GM19324 (cell line): Measurements from ENCODE around the gene PHF21A.

Source experiments
- ATAC-seq: cut with Tn5 transposase; IDR thresholded peaks from one replicate; pipeline ENCODE4 v1.9.1; 2021; ENCODE audit warnings: mild to moderate bottlenecking, moderate library complexity; ENCODE audit not compliant: unreplicated experiment, low FRiP score

Gene PHF21A

DNA sequence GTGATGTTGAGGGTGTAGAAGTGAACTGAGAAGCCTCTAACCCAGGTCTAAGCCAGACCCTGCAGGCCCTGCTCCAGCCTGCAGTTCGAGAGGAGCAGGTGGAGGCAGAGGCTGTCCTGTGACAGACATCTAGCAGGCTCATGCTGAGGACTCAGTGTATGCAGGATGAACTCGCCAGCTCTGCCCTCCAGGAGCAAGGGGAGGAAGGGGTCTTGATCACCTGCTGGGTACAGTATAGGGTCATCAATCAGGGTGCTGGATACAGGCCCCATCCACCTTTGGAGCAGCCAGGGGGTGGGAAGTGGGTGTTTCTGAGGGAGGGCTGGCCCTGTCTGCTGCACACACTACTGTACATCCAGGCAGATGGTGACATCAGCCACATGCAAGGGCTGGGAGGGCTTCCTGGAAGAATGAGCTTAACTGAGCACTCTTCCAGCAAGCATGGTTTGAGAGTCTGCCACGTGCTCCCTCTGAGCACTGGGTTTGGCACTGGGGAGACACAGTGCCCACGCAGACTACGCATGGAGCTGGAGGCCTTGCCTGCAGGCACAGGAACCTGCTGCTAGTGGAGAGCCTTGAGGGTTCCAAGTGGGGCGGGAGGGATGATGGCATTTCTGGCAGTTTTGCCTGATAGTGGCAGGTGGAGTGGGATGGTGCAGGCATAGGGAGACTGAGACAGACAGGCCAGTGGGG, 226.6 kb downstream of the PHF21A start:
- ATAC-seq: no peak

DNA sequence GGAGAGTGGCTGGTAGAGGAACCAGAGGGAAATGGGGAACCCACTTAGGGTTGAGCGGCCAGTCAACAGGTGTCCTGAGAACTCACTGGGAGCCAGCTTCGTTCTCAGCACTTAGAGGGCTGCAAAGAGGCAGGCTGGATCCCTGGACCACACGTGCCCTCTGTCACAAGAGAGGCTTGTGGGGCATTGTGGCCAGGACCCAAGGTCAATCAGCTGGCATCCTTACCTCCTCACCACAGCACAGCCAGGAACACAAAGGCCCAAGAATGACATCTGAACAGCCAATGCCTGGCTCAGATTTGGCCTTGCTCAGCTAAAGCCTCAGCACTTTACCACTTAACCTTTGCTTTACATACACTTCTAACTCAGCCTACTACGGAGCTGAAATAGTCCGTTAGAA, 228.4 kb downstream of the PHF21A start:
- no peak for ATAC-seq

DNA sequence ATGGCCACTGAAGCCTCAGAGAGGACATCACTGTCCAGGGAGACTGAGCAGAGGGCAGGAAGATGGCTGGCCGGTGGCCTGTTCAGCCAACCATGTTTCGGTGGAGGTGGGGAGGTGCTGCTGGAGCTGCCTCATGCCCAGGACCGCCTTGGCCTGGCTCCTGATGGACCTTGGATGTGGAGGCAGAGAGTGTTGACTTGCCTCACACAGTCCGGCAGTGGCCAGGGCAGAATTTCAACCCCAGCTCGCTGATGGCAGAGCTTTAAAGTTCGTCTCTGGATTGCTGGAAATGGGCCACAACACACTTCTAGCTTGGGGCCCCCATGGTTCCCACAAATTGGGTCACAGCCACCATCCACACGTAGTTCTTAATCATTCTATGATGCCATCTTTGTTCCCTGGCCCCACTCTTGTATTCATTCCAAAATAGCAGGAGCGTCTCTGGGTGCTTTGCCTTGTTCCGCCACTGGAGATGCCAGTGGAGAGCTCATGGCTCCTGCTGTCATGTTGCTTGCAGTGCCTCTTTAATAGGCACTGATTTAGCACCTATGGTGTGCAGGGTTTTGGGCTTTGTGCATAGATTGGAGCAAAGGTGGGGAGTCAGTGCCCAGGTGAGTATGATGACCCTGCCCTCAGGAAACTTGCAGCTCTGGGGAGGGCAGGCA, 230.2 kb downstream of the PHF21A start:
- no peak for ATAC-seq

DNA sequence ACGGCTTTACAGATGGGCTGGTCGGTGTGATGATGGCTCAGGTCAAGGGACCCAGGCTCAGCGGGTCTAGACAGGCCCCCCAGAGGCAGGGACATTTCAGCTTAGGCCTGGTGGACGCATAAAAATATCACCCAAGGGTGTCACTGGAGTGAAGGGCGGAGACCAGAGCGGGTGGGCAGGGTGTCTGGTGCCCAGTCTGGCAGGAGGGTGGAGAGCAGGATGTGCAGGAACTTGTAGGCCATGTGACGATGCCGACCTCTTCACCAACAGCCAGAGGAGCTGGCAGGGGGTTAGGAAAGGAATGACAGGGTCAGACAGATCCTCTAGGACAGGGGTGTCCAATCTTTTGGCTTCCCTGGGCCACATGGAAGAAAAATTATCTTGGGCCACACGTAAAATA, 231.3 kb downstream of the PHF21A start:
- no peak for ATAC-seq

DNA sequence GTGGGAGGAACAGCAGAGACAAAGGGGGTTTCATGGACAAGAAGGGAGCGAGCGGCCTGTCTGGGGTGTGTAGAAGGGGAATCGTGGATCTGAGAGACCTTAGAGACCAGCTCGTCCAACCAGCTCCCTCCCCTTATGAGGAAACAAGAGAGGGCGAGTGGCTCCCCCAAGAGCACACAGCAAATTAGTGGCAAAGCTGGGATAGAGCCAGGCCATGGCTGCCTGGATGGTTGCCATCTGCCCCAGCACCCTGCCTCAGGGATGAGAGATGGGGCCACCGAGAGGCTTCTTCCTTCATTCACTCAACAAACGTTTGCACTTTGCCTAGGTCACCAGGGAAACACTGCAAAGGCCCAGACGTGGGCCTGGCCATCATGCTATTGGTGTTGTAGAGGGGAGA, 231.7 kb downstream of the PHF21A start:
- ATAC-seq: no peak

DNA sequence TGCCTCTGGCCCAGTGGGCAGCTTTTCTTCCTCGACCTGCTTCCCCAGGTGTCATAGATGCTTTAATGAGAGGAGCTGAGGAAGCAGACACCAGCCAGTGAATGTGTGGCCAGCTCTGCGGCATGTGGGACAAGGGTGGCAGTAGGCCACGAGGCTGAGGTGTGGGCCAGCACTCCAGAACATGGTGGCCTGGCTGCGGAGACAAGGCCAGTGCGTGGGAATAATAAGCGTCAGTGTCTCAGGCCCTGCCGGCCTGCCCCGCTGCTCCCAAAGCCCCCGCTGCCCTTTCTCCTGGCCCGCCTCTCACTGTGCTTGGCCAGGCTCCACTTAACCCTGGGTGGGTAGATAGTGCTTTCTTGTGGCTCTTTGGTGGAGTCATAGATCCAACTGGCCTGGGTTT, 233.7 kb downstream of the PHF21A start:
- no peak for ATAC-seq

DNA sequence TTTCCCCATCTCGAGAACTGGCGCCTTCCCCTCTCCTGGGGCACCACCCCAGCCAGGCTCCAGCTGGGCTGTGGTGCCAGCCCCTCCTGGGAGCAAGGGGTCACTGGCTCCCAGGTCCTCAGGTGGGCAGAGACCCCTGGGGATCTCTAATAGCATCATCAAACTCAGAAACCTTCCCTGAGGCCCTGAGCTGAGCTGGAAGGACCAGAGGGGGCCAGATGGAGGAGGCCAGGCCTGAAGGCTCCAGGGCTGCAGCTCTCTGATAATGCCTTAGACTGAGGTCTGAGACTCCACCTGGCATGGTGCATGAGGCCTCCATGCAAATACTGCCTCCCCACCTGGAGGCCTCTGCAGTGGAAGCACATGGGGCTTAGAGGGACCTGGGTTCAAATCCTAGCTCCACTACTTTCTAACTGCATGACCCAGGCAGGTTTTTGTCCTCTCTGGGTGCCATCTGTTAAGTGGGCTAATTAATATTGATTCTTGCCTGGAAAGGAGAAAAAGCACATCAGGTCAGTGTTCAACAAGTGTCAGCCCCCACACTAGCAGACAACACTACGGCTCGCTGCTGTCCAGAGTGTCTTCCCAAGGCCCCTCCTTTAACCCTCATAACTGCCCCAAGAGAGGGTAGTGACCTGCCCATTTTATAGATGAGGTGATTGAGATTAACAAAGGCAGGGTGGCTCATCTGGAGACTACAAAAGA, 234.3 kb downstream of the PHF21A start:
- no peak for ATAC-seq

DNA sequence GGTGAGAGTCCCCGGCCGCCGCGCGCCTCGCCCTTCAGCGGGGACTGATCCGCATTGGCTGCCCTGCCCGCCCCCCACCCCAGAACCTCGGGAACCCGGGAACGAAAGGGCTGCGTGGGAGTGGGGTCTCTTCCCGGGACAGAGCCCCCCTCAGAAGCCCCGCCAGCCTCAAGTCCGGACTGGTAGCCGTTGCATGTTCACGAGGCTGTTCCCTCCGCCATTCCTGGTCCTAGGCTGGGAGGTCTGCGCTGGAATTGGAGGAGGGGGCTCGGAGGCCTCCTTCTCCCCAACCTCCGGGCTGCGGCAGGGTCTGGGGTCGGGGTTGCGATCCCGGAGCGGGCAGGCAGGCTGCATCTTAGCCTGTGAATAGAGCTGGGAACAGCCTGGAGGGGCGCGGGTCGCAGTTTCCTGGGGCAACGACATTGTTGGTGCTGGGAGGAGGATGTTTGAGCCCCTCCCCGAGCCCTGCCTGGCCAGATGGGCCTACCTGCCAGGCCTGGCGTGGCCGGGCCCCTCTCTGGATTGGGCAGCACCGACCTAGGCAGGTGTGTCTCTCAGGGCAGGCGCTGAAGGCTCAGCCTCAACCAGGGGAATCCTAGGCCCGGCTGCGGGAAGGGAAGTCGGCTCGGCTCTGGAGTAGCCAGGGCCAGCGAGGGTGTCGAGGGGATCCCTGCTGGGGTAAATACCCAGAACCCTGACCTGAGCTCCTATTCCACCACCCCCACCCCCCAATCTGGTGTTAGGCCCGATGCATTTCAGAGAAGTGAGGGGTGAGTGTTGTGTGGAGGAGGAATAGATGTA, 235.1 kb downstream of the PHF21A start:
- ATAC-seq: no peak

DNA sequence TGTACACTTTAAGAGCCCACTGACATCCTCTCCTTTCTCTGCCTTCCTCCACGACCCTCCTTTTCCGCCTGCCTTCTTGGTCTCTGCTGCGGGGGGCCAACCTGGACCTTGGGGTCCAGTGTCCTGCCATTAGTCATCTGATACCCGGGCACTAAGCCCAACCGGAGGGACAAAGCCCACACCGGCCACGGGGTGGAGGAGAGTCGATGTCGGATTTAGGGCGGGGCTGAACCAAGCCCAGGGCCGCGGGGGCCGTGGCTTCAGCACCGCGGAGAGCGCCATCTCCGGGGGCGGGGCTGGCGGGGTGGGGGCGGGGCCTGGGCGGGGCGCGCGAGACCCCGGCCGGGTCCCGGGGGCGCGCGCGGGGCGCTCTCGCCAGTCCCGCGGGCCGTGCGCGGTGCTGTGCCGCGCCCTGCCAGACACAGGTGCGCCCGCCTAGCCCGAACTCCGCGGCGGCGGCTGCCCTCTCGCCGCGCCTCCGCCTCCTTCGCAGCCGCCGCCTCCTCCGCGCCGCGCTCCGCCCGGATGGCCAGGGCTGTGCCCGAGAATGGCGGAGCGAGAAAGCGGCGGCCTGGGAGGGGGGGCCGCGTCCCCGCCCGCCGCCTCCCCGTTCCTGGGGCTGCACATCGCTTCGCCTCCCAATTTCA, 235.9 kb downstream of the PHF21A start, which contains the start of gene MAPK8IP1:
Gene MAPK8IP1 (plus strand): TSS at position 378 of the 647 bp plus-strand sequence. CDS start 170 bp downstream, at position 548.
- peak; percentile 73 for ATAC-seq

DNA sequence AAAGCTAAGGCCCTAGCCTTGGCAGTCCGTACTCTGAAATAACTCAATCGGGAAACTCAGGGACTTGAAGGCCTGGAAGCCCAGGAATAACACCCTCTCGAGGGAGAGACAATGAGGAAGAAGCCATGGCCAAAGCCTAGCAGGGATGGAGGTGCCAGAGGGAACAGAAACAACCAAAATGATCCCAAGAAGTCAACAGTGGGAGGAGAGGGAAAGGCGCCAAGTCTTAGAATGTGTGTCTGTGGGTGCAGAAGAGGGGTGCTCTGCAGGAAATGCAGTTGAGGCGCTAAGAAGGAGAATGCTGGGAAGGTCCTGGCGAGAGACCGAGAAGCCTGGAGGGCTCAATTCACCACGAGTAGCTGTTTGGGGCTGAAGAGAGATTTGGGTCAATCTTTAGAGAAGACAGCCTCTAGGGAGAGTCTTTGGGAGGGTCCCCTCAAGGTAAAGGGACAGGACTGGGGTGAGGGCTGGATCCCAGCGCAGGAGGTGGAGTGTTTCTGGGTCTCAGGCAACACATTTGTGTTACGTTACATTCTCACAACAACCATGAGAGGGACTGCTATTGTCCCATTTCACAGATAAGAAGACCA, 236.6 kb downstream of the PHF21A start:
- no peak for ATAC-seq
